ENCODE results near the gene IFI27.

DNA sequence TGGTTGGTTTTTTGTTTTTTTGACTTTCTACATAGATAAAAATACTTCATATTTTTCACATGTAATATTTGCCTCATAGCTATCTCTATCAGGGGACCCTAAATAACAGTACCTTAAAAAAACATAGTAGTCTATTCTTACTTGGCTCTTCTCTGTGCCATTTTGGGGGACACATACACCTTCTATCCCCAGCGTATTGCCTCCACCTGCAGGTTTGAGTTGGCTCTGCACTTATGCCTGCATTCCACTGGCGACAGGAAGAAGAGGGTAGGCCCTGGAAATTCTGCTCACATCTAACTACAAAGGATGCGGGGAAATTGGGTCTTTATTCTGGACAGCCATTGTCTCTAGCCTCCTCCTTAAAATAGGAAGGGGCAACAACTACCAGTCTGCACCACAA lies 32.7 kb downstream of the IFI27 start:
- no peak for TF ChIP-seq POLR2A (IDR thresholded peaks at IDR 0.05)
- TF ChIP-seq, protein P1, sequence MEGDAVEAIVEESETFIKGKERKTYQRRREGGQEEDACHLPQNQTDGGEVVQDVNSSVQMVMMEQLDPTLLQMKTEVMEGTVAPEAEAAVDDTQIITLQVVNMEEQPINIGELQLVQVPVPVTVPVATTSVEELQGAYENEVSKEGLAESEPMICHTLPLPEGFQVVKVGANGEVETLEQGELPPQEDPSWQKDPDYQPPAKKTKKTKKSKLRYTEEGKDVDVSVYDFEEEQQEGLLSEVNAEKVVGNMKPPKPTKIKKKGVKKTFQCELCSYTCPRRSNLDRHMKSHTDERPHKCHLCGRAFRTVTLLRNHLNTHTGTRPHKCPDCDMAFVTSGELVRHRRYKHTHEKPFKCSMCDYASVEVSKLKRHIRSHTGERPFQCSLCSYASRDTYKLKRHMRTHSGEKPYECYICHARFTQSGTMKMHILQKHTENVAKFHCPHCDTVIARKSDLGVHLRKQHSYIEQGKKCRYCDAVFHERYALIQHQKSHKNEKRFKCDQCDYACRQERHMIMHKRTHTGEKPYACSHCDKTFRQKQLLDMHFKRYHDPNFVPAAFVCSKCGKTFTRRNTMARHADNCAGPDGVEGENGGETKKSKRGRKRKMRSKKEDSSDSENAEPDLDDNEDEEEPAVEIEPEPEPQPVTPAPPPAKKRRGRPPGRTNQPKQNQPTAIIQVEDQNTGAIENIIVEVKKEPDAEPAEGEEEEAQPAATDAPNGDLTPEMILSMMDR (IDR thresholded peaks at IDR 0.05), result no peak
